Measurements from ENCODE around the gene TTN.

TTN gene

GRCh38 chr2:178629463-178629862 is 177.8 kb downstream of the TTN start:
- H3K4me3 ChIP-seq (ENCODE audit: low read depth, low read length) = no peak overlapping the region
- TF ChIP-seq, protein P1, sequence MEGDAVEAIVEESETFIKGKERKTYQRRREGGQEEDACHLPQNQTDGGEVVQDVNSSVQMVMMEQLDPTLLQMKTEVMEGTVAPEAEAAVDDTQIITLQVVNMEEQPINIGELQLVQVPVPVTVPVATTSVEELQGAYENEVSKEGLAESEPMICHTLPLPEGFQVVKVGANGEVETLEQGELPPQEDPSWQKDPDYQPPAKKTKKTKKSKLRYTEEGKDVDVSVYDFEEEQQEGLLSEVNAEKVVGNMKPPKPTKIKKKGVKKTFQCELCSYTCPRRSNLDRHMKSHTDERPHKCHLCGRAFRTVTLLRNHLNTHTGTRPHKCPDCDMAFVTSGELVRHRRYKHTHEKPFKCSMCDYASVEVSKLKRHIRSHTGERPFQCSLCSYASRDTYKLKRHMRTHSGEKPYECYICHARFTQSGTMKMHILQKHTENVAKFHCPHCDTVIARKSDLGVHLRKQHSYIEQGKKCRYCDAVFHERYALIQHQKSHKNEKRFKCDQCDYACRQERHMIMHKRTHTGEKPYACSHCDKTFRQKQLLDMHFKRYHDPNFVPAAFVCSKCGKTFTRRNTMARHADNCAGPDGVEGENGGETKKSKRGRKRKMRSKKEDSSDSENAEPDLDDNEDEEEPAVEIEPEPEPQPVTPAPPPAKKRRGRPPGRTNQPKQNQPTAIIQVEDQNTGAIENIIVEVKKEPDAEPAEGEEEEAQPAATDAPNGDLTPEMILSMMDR (IDR thresholded peaks at IDR 0.05; ENCODE audit: borderline replicate concordance, insufficient read depth, low read depth, low read length) = no peak

DNA sequence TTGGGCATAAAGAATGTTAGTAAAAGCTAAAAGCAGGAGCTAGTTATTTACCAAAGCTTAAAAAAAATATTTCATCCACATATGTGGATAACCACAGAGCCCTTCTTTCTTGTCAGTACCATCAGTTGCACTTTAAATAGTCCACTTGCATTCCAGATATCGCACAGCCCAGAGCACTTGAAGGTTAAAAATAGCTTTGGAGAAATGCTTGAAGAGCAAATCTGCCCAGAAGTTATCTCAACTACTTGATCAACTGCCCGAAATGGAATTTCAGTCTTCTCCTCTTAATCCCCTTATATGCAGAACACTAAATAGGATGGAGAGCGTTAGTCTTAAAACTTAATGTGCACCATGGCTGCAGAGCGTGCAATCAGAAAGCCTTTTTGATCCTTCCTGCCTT is 178.6 kb downstream of the TTN start:
- TF ChIP-seq, protein P1 (IDR thresholded peaks at IDR 0.05; ENCODE audit: borderline replicate concordance, insufficient read depth, low read depth, low read length) = no peak
- H3K4me3 ChIP-seq (ENCODE audit: low read depth, low read length) = no peak overlapping the region

- no peak overlapping the region for H3K4me3 ChIP-seq (ENCODE audit: low read depth, low read length)
These were observed 179.8 kb downstream of the TTN start for GRCh38 chr2:178627401-178627800.

DNA sequence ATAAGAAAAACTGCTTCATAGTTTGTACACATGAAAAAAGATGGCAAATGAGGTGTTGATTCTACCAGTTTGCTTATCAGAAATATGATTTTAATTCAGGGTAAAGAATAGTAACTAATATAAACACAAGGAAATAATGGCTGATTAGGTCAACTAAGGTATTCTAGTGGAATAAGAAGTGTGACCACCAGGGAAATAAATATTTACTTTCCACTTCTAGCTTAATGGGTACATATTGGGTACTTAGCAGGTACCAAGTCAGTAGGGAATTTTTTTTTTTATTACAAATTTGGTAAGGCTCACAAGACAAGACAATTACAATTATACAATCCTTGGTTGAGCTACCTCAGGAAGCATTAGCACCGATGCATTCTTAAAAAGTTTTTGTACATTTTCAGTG is 191.3 kb downstream of the TTN start:
- TF ChIP-seq, protein P1 (IDR thresholded peaks at IDR 0.05; ENCODE audit: borderline replicate concordance, insufficient read depth, low read depth, low read length) = no peak
- no peak overlapping the region for H3K4me3 ChIP-seq (ENCODE audit: low read depth, low read length)

More at GRCh38 chr2:178627401-178627800, 179.8 kb downstream of the TTN start:
- TF ChIP-seq, protein P1 (IDR thresholded peaks at IDR 0.05; ENCODE audit: borderline replicate concordance, insufficient read depth, low read depth, low read length) = no peak

DNA sequence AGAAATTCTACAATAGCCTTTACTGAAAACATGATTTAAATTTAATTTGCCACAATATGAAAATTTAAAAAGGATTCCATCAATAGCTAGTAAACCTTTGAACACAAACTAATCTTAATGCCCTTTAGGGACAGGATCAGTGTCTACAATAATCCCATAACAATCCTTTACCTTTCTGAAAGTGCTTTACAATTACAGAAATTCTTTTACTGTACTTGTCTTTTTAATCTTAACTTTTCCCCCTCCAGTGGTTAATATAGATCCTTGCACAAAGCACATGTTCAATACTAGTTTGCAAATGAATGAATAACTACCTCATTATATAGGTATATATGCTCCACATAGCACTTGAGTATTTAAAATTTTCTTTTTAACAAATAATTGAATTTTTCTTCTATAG is 204.3 kb downstream of the TTN start:
- TF ChIP-seq, protein P1 (IDR thresholded peaks at IDR 0.05; ENCODE audit: borderline replicate concordance, insufficient read depth, low read depth, low read length) = no peak
- H3K4me3 ChIP-seq (ENCODE audit: low read depth, low read length) = no peak overlapping the region

- H3K4me3 ChIP-seq (ENCODE audit: low read depth, low read length) = no peak overlapping the region
- TF ChIP-seq, protein P1 (IDR thresholded peaks at IDR 0.05; ENCODE audit: borderline replicate concordance, insufficient read depth, low read depth, low read length) = no peak
These were observed 214.6 kb downstream of the TTN start for GRCh38 chr2:178592655-178593054.

DNA sequence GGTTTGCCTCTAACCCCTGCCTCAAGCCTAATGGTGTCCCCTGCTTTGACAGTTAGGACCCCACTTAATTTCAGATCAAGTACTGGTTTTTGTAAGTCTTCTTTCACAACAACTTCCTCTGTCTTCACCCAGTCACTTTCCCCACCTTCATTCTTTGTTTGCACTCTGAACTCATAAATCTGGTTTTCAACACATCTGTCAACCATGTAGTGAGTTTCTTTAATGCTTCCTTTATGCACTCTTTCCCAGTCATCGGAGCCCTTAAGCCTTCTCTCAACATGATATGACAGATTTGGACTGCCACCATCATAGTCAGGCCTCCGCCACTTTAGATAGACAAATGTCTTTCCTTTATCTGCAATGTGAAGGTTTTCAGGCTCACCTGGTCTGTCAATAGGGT is 217.9 kb downstream of the TTN start:
- TF ChIP-seq, protein P1 (IDR thresholded peaks at IDR 0.05; ENCODE audit: borderline replicate concordance, insufficient read depth, low read depth, low read length) = no peak
- no peak overlapping the region for H3K4me3 ChIP-seq (ENCODE audit: low read depth, low read length)

Measured in GM12875 (cell line).